ENCODE measurements around the gene ATXN2L. TPM values are rescaled to one million over a fixed set of nuclear protein-coding genes. Genes with fewer than 3 reads are reported as not detected.
"Not testable (repeated sequence)": the region's sequence is repeated elsewhere in the genome, so short reads cannot be mapped to it uniquely, and the experiment has no call there.

The ATXN2L gene, protein sequence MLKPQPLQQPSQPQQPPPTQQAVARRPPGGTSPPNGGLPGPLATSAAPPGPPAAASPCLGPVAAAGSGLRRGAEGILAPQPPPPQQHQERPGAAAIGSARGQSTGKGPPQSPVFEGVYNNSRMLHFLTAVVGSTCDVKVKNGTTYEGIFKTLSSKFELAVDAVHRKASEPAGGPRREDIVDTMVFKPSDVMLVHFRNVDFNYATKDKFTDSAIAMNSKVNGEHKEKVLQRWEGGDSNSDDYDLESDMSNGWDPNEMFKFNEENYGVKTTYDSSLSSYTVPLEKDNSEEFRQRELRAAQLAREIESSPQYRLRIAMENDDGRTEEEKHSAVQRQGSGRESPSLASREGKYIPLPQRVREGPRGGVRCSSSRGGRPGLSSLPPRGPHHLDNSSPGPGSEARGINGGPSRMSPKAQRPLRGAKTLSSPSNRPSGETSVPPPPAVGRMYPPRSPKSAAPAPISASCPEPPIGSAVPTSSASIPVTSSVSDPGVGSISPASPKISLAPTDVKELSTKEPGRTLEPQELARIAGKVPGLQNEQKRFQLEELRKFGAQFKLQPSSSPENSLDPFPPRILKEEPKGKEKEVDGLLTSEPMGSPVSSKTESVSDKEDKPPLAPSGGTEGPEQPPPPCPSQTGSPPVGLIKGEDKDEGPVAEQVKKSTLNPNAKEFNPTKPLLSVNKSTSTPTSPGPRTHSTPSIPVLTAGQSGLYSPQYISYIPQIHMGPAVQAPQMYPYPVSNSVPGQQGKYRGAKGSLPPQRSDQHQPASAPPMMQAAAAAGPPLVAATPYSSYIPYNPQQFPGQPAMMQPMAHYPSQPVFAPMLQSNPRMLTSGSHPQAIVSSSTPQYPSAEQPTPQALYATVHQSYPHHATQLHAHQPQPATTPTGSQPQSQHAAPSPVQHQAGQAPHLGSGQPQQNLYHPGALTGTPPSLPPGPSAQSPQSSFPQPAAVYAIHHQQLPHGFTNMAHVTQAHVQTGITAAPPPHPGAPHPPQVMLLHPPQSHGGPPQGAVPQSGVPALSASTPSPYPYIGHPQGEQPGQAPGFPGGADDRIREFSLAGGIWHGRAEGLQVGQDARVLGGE
- 139 TPM for polyA plus RNA-seq (2013, experiment 1 of 2)
- 131 TPM for polyA plus RNA-seq (2013, experiment 2 of 2)

DNA sequence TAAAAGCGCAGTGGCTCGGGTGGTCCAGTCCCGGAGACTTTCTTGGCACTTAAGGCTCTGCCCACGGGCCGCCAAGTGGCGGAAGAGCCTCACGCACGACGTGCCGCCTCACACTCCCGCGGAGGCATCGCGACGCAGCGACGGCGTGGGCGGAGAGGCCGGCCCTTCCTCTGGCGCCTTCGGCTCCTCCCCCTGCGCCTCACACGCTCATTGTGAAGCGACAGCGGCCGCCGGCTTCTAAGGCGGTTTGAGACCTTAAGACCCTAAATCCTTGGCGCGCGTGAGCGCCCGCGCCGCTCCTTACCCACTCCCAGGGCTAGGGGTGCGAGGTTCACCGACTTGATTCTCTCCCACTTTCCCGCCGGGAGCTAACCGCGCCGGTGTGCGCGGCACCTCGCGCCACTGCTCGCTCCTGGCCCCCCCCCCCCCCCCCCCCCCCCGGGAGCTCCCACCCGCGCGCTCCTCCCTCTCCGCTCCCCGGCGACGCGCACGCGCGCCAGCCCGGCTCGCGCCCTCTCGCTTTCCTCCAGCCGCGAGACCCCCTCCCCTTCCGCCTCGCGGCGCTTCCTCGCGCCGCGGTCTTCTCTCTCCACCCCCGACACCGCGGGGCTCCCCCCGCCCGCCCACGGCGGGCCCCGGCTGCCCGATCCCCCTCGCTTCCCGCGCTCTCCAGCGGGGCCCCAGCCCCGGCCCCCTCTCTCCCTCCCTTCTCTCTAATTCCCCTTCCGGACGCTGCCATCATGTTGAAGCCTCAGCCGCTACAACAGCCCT, at the start of gene ATXN2L:
Gene ATXN2L, plus strand, starts transcription at position 480 of the 771 bp plus-strand sequence. Its CDS starts 261 bp downstream, at position 741.
- Histone ChIP-seq H3K23ac (ENCODE audit: low read length in 2 of 2) (peak within 1 kb of the TSS in 1 of 2 experiments; percentile 97), H2AFZ (ENCODE audit: low read depth, low read length) (peak within 1 kb of the TSS; percentile 89), H2BK120ac (ENCODE audit: low read depth, low read length) (peak within 1 kb of the TSS; percentile 99), H2BK5ac (ENCODE audit: low read depth, low read length, poor library complexity, severe bottlenecking) (peak within 1 kb of the TSS; percentile 86), H3K9ac (ENCODE audit: low read length) (peak within 1 kb of the TSS; percentile 96), H3K36me3 (ENCODE audit: control insufficient read depth in 1 of 2, insufficient read depth in 2 of 2, low read depth in 1 of 2, low read length in 2 of 2) (peaks cover 29 to 39% of the 10 kb centered on the region in 2 experiments), H3K14ac (ENCODE audit: low read length in 2 of 2) (peak within 1 kb of the TSS; percentile 96 to 99), H3K27me3 (ENCODE audit: control insufficient read depth in 1 of 2, insufficient read depth in 1 of 2, low read length in 2 of 2) (no peaks in the 10 kb centered on the region), H2BK12ac (ENCODE audit: low read length in 2 of 2) (peak within 1 kb of the TSS in 1 of 2 experiments; percentile 29), H2AK5ac (ENCODE audit: low read length, severe bottlenecking) (no peak within 1 kb of the TSS), H3K18ac (ENCODE audit: low read depth in 1 of 2, low read length in 2 of 2) (peak within 1 kb of the TSS; percentile 98 to 99), H4K8ac (ENCODE audit: low read length) (peak within 1 kb of the TSS; percentile 93), H3K4ac (ENCODE audit: low read depth in 1 of 2, low read length in 2 of 2) (peak within 1 kb of the TSS; percentile 88 to 100), H3K4me1 (ENCODE audit: control insufficient read depth, insufficient read depth, low read depth, low read length) (peaks cover 6% of the 10 kb centered on the region), H3K4me3 (ENCODE audit: insufficient read depth in 1 of 2, low read depth in 1 of 2, low read length in 2 of 2) (peak within 1 kb of the TSS; percentile 88 to 95), H3K27ac (ENCODE audit: low read length, poor library complexity, severe bottlenecking) (peak within 1 kb of the TSS; percentile 99), H4K91ac (ENCODE audit: low read length) (peak within 1 kb of the TSS; percentile 97), H3K4me2 (ENCODE audit: low read length, poor library complexity, severe bottlenecking) (peak within 1 kb of the TSS; percentile 77), H2BK15ac (ENCODE audit: low read depth, poor library complexity, severe bottlenecking) (peak within 1 kb of the TSS; percentile 97), H3K79me1 (replicated peaks; ENCODE audit: low read length, poor library complexity, severe bottlenecking) (peaks cover 14% of the 10 kb centered on the region), H3K9me3 (ENCODE audit: control insufficient read depth, low read length) (no peaks in the 10 kb centered on the region)
- WGBS: under 1% methylated on average over 73 of the region's 91 CpGs
- DNase-seq: peak; percentile 96

DNA sequence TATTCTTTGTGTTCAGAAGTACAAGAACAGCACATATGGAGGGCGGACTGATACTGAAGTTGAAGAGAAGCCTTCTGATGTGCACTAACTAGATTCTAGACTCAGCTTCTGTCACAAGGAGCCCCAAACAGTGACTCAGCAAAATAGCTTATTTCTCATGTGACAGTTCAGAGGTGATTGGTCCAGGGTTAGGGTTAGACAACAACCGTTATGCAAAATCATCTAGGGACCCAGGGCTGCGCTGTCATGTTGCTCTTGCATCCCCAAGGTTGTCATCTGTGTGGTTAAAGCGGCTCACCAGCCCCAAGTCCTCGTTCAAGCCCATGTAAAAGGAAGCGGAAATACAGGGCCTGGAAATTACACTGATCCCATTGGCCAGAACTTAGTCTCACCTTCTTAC, 41.1 kb upstream of the ATXN2L start:
- H3K23ac ChIP-seq (ENCODE audit: low read length in 2 of 2); H3K4me2 ChIP-seq (ENCODE audit: low read length, poor library complexity, severe bottlenecking); H3K4ac ChIP-seq (ENCODE audit: low read depth in 1 of 2, low read length in 2 of 2); H3K79me1 ChIP-seq (replicated peaks; ENCODE audit: low read length, poor library complexity, severe bottlenecking); H2BK120ac ChIP-seq (ENCODE audit: low read depth, low read length); H4K91ac ChIP-seq (ENCODE audit: low read length); H2AFZ ChIP-seq (ENCODE audit: low read depth, low read length); H3K9ac ChIP-seq (ENCODE audit: low read length); H2AK5ac ChIP-seq (ENCODE audit: low read length, severe bottlenecking); H3K27me3 ChIP-seq (ENCODE audit: control insufficient read depth in 1 of 2, insufficient read depth in 1 of 2, low read length in 2 of 2); H3K4me3 ChIP-seq (ENCODE audit: insufficient read depth in 1 of 2, low read depth in 1 of 2, low read length in 2 of 2); H3K18ac ChIP-seq (ENCODE audit: low read depth in 1 of 2, low read length in 2 of 2); H2BK15ac ChIP-seq (ENCODE audit: low read depth, poor library complexity, severe bottlenecking); H3K4me1 ChIP-seq (ENCODE audit: control insufficient read depth, insufficient read depth, low read depth, low read length); H3K9me3 ChIP-seq (ENCODE audit: control insufficient read depth, low read length); H4K8ac ChIP-seq (ENCODE audit: low read length); H3K36me3 ChIP-seq (ENCODE audit: control insufficient read depth in 1 of 2, insufficient read depth in 2 of 2, low read depth in 1 of 2, low read length in 2 of 2); H3K27ac ChIP-seq (ENCODE audit: low read length, poor library complexity, severe bottlenecking); H3K14ac ChIP-seq (ENCODE audit: low read length in 2 of 2); DNase-seq; H2BK5ac ChIP-seq (ENCODE audit: low read depth, low read length, poor library complexity, severe bottlenecking); H2BK12ac ChIP-seq (ENCODE audit: low read length in 2 of 2): not testable (repeated sequence)
- no CpG with 5 or more reads among the region's 6 CpGs for WGBS

DNA sequence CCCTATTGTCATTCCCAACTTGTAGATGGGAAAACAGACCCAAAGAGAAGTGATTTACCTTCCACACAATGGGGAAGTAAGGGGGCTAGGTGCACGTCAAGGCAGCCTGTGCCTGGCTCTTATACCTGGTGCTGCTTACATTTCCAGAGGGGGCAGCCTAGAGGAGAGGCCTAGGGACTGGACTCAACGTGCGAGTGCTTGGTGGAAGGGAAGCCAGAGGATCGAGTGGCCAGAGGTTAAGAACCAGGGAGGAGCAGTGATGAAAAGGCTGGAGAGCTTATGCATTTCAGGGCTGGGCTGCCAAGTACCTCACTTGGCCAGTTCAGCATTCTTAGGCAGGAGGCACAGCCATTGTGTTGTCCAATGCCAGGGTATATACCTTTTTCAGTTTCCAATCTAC, 40.4 kb upstream of the ATXN2L start:
- not testable (repeated sequence) for DNase-seq

More for the DNA sequence above, 40.4 kb upstream of the ATXN2L start:
- not testable (repeated sequence) for H2BK12ac ChIP-seq (ENCODE audit: low read length in 2 of 2); H3K4me1 ChIP-seq (ENCODE audit: control insufficient read depth, insufficient read depth, low read depth, low read length); H3K4me2 ChIP-seq (ENCODE audit: low read length, poor library complexity, severe bottlenecking); H2BK15ac ChIP-seq (ENCODE audit: low read depth, poor library complexity, severe bottlenecking); H3K18ac ChIP-seq (ENCODE audit: low read depth in 1 of 2, low read length in 2 of 2); H3K9me3 ChIP-seq (ENCODE audit: control insufficient read depth, low read length); H3K4ac ChIP-seq (ENCODE audit: low read depth in 1 of 2, low read length in 2 of 2); H2AFZ ChIP-seq (ENCODE audit: low read depth, low read length); H3K79me1 ChIP-seq (replicated peaks; ENCODE audit: low read length, poor library complexity, severe bottlenecking); H3K27ac ChIP-seq (ENCODE audit: low read length, poor library complexity, severe bottlenecking); H2BK120ac ChIP-seq (ENCODE audit: low read depth, low read length); H4K91ac ChIP-seq (ENCODE audit: low read length); H3K14ac ChIP-seq (ENCODE audit: low read length in 2 of 2); H3K23ac ChIP-seq (ENCODE audit: low read length in 2 of 2); H2AK5ac ChIP-seq (ENCODE audit: low read length, severe bottlenecking); H3K27me3 ChIP-seq (ENCODE audit: control insufficient read depth in 1 of 2, insufficient read depth in 1 of 2, low read length in 2 of 2); H2BK5ac ChIP-seq (ENCODE audit: low read depth, low read length, poor library complexity, severe bottlenecking); H3K4me3 ChIP-seq (ENCODE audit: insufficient read depth in 1 of 2, low read depth in 1 of 2, low read length in 2 of 2); H3K9ac ChIP-seq (ENCODE audit: low read length); H3K36me3 ChIP-seq (ENCODE audit: control insufficient read depth in 1 of 2, insufficient read depth in 2 of 2, low read depth in 1 of 2, low read length in 2 of 2); H4K8ac ChIP-seq (ENCODE audit: low read length)
- no CpG with 5 or more reads among the region's 4 CpGs for WGBS

All from mesenchymal stem cell (in vitro differentiated cells and primary cell).